Central memory CD8-positive, alpha-beta T cell (primary cell): Measurements from ENCODE around the gene SF3A1.

Experiments
- ATAC-seq: fragments of 150-1000 bp; cut with Tn5 transposase; replicated peaks from 2 replicates; pipeline ENCODE4 v1.10.0; 2022; ENCODE audit warnings: mild to moderate bottlenecking, moderate FRiP score, moderate number of reproducible peaks; ENCODE audit not compliant: poor library complexity, severe bottlenecking; ENCODE audit errors: extremely low read depth
- DNase-seq, 2 donors: peaks; one replicate each; pipeline ENCODE4 v3.0.0; 2021; ENCODE audit warnings: low spot score in 2 of 2
- H3K27ac Mint-ChIP-seq: one replicate; pipeline ENCODE4 v1.8.0; 2022; ENCODE audit warnings: low read depth, mild to moderate bottlenecking, moderate library complexity, mixed read lengths
- H3K27me3 Mint-ChIP-seq: one replicate; pipeline ENCODE4 v1.8.0; 2022; ENCODE audit warnings: mixed read lengths
- H3K36me3 Mint-ChIP-seq: one replicate; pipeline ENCODE4 v1.8.0; 2022; ENCODE audit warnings: mild to moderate bottlenecking, moderate library complexity, mixed read lengths; ENCODE audit not compliant: insufficient read depth
- H3K4me1 Mint-ChIP-seq: one replicate; pipeline ENCODE4 v1.8.0; 2022; ENCODE audit warnings: mixed read lengths
- H3K4me3 Mint-ChIP-seq: one replicate; pipeline ENCODE4 v1.8.0; 2022; ENCODE audit warnings: mild to moderate bottlenecking, moderate library complexity, mixed read lengths
- H3K9me3 Mint-ChIP-seq: one replicate; pipeline ENCODE4 v1.8.0; 2022; ENCODE audit warnings: mixed read lengths

Gene SF3A1

GRCh38 chr22:30297276-30297990 lies 59.3 kb downstream of the SF3A1 start:
- H3K36me3 Mint-ChIP-seq, result peaks cover 29% of the 10 kb centered on the region
- no peaks in the 10 kb centered on the region for H3K9me3 Mint-ChIP-seq
- H3K4me3 Mint-ChIP-seq, result no peak overlapping the region
- H3K27ac Mint-ChIP-seq, result peak overlapping the region; percentile 64
- no peak for ATAC-seq
- H3K27me3 Mint-ChIP-seq, result no peaks in the 10 kb centered on the region
- DNase-seq, result no peak
- peaks cover 30% of the 10 kb centered on the region for H3K4me1 Mint-ChIP-seq

- Mint-ChIP-seq H3K36me3 (peaks cover 28% of the 10 kb centered on the region), H3K4me3 (no peak overlapping the region)
Measured at GRCh38 chr22:30296833-30297232, 59.9 kb downstream of the SF3A1 start.

GRCh38 chr22:30296324-30296723 lies 60.4 kb downstream of the SF3A1 start:
- H3K36me3 Mint-ChIP-seq, result peaks cover 28% of the 10 kb centered on the region
- no peaks in the 10 kb centered on the region for H3K27me3 Mint-ChIP-seq
- no peak overlapping the region for H3K4me3 Mint-ChIP-seq

More at GRCh38 chr22:30296833-30297232, 59.9 kb downstream of the SF3A1 start:
- no peak for ATAC-seq
- no peaks in the 10 kb centered on the region for H3K9me3 Mint-ChIP-seq
- H3K27me3 Mint-ChIP-seq, result no peaks in the 10 kb centered on the region
- H3K4me1 Mint-ChIP-seq, result peaks cover 25% of the 10 kb centered on the region
- no peak for DNase-seq
- peak overlapping the region; percentile 44 for H3K27ac Mint-ChIP-seq

GRCh38 chr22:30295576-30295975 lies 61.1 kb downstream of the SF3A1 start:
- peaks cover 18% of the 10 kb centered on the region for H3K4me1 Mint-ChIP-seq
- H3K27ac Mint-ChIP-seq, result peak overlapping the region; percentile 41
- H3K27me3 Mint-ChIP-seq, result no peaks in the 10 kb centered on the region
- no peak for ATAC-seq
- peaks cover 28% of the 10 kb centered on the region for H3K36me3 Mint-ChIP-seq
- DNase-seq, result no peak
- no peak overlapping the region for H3K4me3 Mint-ChIP-seq
- no peaks in the 10 kb centered on the region for H3K9me3 Mint-ChIP-seq

More at GRCh38 chr22:30296324-30296723, 60.4 kb downstream of the SF3A1 start:
- DNase-seq (no peak), ATAC-seq (no peak)
- H3K27ac Mint-ChIP-seq, result peak overlapping the region; percentile 44
- no peaks in the 10 kb centered on the region for H3K9me3 Mint-ChIP-seq
- peaks cover 24% of the 10 kb centered on the region for H3K4me1 Mint-ChIP-seq

- no peak overlapping the region for H3K4me3 Mint-ChIP-seq
- no peaks in the 10 kb centered on the region for H3K9me3 Mint-ChIP-seq
- peaks cover 29% of the 10 kb centered on the region for H3K36me3 Mint-ChIP-seq
- DNase-seq (no peak), ATAC-seq (no peak)
- H3K4me1 Mint-ChIP-seq, result peaks cover 22% of the 10 kb centered on the region
- H3K27ac Mint-ChIP-seq, result peak overlapping the region; percentile 38
- H3K27me3 Mint-ChIP-seq, result no peaks in the 10 kb centered on the region
Measured at GRCh38 chr22:30294830-30295229, 61.9 kb downstream of the SF3A1 start.

GRCh38 chr22:30294066-30294465 lies 62.6 kb downstream of the SF3A1 start:
- no peaks in the 10 kb centered on the region for H3K27me3 Mint-ChIP-seq
- peaks cover 26% of the 10 kb centered on the region for H3K4me1 Mint-ChIP-seq
- H3K36me3 Mint-ChIP-seq, result peaks cover 27% of the 10 kb centered on the region
- DNase-seq (no peak), ATAC-seq (no peak)
- H3K27ac Mint-ChIP-seq, result peak overlapping the region; percentile 38
- H3K9me3 Mint-ChIP-seq, result no peaks in the 10 kb centered on the region
- H3K4me3 Mint-ChIP-seq, result no peak overlapping the region

DNA sequence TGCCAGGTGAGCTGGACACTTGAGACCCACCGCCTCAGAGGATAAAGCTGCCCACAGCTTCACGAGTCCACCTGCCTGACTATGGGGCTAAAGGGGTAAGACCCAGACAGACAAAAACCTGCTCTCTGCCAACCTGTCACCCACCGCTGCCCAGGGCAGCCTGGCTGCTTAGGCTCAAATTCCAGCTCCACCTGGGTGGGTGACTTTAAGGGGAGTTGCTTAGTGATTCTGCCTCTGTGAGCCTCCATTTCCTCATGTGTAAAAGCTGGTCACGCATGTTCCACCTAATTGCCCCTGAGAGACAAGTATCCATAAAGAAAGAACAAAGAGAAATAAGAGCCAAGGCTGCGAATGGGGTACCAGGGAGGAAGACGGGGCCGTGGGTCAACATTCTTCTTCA lies 63.7 kb downstream of the SF3A1 start:
- no peak overlapping the region for H3K4me3 Mint-ChIP-seq
- peaks cover 28% of the 10 kb centered on the region for H3K4me1 Mint-ChIP-seq
- DNase-seq, result no peak
- H3K27ac Mint-ChIP-seq, result peak overlapping the region; percentile 30
- no peaks in the 10 kb centered on the region for H3K9me3 Mint-ChIP-seq
- H3K27me3 Mint-ChIP-seq, result no peaks in the 10 kb centered on the region
- no peak for ATAC-seq
- peaks cover 27% of the 10 kb centered on the region for H3K36me3 Mint-ChIP-seq

- Mint-ChIP-seq H3K36me3 (peaks cover 30% of the 10 kb centered on the region), H3K4me1 (peaks cover 34% of the 10 kb centered on the region), H3K4me3 (no peak overlapping the region), H3K27me3 (no peaks in the 10 kb centered on the region), H3K9me3 (no peaks in the 10 kb centered on the region), H3K27ac (no peak overlapping the region)
- ATAC-seq (no peak), DNase-seq (no peak)
Measured at GRCh38 chr22:30292069-30292970, 64.4 kb downstream of the SF3A1 start.

DNA sequence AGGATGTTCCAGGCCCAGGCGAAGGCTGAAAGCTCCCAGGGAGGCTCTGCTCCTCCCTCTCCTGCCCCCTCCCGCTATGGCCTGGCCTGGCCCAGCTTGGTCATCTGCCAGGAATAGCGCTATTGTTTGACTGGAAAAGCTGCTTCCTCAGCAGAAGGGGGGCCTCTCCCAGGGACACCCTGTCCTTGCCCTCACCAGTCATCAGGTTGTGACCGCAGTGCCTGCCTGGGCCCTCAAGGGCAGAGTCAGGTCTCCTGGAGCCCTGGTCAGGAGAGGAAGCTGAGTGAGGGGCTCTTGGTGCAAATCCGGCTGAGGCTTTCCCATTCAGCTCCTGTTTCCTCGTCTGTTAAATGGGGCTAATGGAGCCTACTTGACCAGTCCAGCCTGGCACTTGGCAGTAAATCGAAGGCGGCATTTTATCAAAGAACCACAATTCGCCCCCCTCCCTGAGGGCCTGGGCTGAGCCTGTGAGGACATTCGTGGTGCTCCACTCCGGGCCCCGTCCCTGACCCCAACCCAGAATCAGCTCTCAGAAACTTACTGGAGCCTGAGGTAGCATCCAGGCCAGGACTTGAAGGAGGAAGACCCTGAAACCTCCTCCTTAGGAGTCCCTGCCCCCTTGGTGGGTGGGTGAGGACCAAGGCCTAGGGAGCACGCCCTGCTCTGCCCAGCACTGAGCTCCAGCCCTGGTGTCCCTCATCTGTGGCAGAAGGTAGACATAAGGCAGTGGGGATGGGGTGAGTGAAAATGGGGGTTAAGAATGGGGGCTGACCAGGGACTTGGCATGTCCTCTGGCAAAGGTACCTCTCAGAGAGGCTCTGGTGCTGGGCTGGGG lies 65.4 kb downstream of the SF3A1 start:
- Mint-ChIP-seq H3K4me1 (peaks cover 34% of the 10 kb centered on the region), H3K27ac (no peak overlapping the region), H3K36me3 (peaks cover 36% of the 10 kb centered on the region), H3K9me3 (no peaks in the 10 kb centered on the region), H3K4me3 (peak overlapping the region; percentile 86), H3K27me3 (no peaks in the 10 kb centered on the region)
- DNase-seq (no peak), ATAC-seq (no peak)

GRCh38 chr22:30290342-30291057 lies 66.2 kb downstream of the SF3A1 start:
- Mint-ChIP-seq H3K27ac (peak overlapping the region; percentile 84), H3K27me3 (no peaks in the 10 kb centered on the region), H3K9me3 (no peaks in the 10 kb centered on the region), H3K4me1 (peaks cover 30% of the 10 kb centered on the region), H3K4me3 (peak overlapping the region; percentile 86), H3K36me3 (peaks cover 33% of the 10 kb centered on the region)
- ATAC-seq (no peak), DNase-seq (no peak)

- Mint-ChIP-seq H3K36me3 (peaks cover 34% of the 10 kb centered on the region), H3K27me3 (no peaks in the 10 kb centered on the region), H3K9me3 (no peaks in the 10 kb centered on the region), H3K4me1 (peaks cover 29% of the 10 kb centered on the region), H3K4me3 (peak overlapping the region; percentile 86), H3K27ac (peak overlapping the region; percentile 84)
- ATAC-seq (peak; percentile 33), DNase-seq (no peak)
Measured at GRCh38 chr22:30289980-30290313, 66.7 kb downstream of the SF3A1 start.
